GM04504 (cell line): ENCODE results near the gene SPDYE2.
"Not testable (repeated sequence)": the region's sequence is repeated elsewhere in the genome, so short reads cannot be mapped to it uniquely, and the experiment has no call there.

Experiments used
- DNase-seq: peaks from one replicate; pipeline ENCODE4 v3.0.0-alpha.2; 2012; ENCODE audit warnings: low read depth

Gene SPDYE2

DNA sequence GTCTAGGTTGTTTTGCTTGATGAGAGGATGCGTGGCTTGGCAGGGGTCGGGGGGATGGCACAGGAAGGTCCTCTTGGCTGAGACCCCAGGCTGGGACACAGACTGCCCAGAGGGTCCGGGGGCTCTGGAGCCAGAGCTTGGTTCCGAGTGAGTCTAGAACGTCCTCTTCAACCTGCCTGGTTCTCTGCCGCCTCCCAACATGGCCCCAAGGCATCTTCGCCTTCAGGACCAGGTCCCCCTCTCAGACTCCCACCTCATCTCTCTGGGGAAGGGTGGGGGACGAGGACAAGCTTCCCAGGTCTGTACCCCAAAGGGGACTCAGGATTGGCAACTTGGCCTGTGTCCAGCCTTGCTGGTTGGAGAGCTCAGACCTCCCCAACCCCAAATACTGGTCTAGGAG lies 8.9 kb upstream of the SPDYE2 start:
- not testable (repeated sequence) for DNase-seq

DNA sequence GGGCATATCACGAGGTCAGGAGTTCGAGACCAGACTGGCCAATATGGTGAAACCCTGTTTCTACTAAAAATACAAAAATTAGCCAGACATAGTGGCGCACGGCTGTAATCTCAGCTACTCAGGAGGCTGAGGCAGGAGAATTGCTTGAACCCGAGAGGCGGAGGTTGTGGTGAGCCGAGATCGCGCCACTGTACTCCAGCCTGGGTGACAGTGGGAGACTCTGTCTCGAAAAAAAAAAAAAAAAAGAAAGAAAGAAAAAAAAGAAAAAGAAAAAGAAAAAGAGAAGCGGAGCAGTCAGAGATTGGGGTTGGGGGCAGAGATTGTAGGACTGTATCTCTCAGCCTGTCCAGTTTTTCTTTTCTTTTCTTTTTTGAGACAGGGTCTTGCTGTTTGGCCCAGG lies 8.3 kb upstream of the SPDYE2 start:
- not testable (repeated sequence) for DNase-seq

DNA sequence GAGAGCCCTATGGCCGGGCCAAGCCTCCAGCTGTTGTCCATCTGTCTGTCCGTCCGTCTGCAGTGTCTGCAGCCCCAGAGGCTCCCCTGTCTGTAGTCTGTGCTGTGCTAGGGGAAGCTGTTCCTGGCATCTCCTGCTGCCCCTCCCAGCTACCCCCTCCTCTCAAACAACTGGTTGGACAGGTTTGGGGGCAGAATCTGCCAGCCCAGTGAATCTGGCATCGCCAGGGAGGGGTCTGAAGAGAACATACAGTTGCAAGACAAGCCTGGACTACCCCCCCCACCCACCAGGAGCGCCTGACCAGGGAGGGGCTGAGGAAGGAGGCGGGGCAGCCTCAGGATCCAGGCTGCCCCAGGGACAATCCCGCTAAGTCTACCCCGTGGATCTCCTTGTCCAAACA lies 7.4 kb upstream of the SPDYE2 start, which contains the start of gene UPK3BL2:
Gene UPK3BL2, minus strand, starts transcription at position 101 of the 400 bp plus-strand sequence. Its CDS starts 60 bp downstream, at position 41.
- not testable (repeated sequence) for DNase-seq

DNA sequence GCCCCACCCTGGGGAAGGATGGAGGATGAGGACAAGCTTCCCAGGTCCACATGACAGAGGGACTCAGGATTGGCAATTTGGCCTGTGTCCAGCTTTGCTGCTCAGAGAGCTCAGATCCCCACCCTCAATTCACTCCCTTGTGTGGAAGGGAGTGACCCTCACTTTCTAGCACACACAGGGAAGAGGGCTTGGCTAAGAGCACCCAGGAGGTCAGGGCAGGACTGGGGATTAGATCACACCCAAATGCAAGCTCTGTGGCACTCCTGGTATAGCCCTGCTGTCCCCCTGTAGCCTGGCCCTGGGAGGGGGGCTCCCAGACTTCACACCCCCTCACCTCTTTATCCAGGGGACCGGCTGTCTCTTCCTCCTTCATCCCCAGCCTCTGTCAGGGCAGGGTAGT lies 6.7 kb upstream of the SPDYE2 start:
- DNase-seq = not testable (repeated sequence)

DNA sequence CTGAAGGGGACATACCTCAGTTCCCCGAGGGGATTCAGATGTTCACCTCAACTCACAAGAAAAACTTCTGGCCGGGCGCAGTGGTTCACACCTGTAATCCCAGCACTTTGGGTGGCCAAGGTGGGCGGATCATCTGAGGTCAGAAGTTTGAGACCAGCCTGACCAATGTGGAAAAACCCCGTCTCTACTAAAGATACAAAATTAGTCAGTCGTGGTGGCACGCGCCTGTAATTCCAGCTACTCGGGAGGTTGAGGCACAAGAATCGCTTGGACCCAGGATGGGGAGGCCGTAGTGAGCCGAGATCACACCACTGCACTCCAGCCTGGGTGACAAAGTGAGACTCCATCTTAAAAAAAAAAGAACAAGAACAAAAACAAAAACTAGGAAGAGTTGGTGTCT lies 5.7 kb upstream of the SPDYE2 start:
- DNase-seq = not testable (repeated sequence)

DNA sequence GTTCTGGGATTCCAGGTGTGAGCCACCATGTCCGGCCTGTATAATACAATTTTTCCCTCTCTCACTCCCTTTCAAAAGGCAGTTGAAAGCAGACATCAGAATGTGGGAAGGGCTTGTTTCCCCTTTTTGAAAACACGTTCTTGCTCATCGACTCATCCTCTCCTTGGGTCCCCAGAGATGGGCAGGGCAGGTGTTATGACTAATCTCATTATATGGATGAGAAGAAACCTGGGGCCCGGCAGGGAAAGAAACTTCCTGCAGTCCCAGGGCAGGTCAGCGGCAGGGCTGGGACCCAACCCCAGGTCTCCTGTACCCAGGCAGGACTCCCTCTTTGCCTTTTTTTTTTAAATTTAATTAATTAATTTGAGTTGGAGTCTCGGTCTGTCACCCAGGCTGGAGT lies 4.7 kb upstream of the SPDYE2 start:
- DNase-seq = not testable (repeated sequence)

DNA sequence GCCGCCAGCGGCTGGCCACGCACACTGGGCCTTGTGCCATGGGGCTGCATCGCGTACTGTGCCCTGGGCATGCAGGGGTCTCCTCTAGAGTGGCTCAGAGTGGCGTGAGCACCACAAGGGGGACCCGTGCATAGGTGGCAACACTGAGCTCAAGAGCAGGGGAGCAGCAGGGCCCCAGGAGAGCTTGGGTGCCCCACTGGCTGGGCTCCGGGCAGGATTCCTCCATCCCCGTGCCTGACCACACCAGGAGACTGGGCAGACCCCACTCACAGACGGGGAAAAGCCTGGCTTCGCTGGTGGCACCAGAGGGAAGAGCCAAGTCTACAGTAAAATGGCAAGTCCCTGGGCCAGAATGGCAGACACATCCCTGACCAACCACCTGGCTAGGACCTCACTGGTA lies 17.6 kb downstream of the SPDYE2 start:
- not testable (repeated sequence) for DNase-seq

DNA sequence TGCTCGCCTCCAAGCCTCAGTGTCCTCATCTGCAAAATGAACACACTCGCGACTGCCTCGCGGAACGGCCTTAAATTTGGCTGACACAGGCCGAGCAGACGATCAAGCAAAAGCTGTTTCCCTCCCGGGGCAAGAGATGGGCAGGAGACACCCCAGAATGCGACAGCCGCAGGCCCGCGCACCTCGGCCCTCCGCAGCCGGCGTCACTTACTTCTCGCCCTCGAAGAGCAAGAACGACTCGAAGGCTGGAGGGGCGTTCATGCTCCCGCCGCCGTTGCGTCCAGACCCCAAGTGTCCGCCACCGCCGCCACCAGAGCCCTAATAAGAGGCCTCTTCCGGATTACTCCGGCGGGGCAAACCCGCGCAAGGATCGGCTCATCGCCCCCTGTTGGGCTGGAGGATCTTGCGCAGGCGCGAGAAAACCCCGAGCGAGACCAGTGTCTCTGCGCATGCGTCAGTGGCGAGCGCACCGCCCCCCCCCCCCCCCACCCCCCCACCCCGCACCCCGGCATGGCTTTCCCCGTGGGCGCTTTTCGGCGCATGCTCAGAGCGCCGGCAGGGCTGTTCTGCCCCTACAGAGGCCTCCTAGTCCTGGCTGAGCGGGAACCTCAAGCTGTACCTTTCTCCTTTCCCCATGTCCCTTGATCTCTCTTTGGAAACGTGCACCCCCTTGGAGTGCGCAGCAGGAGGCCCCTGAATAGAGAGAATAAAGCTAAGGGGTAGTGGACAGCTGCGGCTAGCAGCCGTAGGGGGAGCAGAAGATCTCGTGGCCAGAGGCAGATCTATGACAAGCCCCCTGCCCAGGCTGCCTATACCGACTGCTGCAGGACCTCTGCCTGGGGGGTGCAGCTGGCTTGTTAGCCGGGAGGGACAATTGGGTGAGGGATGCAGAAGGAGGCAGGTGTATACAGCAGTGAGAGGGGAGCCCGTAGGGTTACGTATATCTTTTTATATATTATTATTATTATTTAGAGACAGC lies 21.5 kb downstream of the SPDYE2 start, which contains the start of gene POLR2J3:
Gene POLR2J3, minus strand, starts transcription at position 323 of the 979 bp plus-strand sequence. Its CDS starts 62 bp downstream, at position 261.
- peak; percentile 77 for DNase-seq

DNA sequence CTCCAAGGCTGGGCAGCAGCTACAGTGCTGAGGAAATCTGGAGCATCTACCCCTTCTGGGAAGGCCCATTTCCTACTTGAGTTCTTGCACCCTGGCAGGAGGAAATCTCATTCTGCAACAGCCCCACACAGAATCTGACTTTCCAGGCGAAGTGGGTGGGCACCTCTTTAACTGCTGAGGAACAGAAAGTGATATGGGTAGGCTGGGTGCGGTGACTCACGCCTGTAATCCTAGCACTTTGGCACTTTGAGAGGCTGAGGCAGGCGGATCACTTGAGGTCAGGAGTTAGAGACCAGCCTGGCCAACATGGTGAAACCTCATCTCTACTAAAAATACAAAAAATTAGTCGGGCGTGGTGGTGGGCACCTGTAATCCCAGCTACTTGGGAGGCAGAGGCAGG lies 23.6 kb downstream of the SPDYE2 start:
- DNase-seq = not testable (repeated sequence)

DNA sequence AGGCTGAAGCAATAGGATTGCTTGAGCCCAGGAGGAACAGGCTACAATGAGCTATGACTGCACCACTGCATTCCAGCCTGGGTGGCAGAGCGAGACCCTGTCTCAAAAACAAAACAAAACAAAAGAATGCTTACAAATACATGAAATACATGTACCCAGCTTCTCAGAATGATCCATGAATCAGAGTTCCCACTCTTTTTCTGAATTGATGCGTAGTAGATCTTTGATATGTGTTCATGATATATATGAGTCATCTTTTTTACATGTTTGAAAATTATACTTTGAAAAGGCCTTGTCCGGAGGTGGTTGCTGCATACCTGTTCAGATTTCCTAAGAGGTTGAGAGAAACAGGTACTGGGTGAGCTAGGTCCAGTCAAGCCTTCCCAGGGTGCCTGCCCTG lies 25.3 kb downstream of the SPDYE2 start:
- not testable (repeated sequence) for DNase-seq

DNA sequence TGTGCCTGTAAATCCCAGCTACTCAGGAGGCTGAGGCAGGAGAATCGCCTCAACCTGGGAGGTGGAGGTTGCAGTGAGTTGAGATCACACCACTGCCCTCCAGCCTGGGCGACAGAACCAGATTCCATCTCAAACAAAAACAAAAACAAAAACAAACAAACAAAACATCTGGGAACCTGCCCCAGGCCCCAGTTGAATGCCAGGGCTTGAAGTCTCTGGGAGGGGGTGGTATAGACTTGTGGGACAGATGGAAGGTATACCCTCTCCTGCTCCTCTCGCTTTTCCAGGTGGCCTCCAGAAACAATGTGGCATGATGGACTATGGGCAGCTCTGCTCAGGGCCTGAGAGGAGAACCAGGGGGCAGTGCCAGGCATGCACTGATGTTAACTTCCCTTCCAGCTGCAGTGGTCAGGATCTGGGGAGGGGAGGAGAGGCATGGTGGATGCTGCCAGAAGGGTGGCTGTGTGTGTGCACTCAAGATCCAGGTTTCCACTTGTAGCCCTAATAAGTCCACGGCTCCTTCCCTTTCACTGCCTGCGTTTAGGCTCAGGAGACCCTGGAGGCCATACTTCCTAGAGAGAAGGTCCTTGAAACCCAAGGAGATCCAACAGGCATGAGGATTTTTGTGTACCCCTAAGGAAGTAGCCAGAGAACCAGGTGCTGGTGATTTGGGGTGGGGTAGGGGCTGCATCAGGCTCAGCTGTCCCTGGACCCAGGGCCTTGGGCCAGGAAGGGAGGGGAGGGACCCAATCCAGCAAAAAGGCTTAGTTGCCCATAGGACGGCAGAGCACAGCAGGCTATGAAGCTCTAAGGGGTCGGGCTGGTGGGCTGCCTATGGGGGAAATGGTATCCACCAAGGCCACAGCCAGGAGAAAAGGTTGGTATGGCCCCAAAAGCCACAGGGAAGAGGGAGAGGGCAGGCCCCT lies 26.6 kb downstream of the SPDYE2 start:
- DNase-seq = not testable (repeated sequence)

DNA sequence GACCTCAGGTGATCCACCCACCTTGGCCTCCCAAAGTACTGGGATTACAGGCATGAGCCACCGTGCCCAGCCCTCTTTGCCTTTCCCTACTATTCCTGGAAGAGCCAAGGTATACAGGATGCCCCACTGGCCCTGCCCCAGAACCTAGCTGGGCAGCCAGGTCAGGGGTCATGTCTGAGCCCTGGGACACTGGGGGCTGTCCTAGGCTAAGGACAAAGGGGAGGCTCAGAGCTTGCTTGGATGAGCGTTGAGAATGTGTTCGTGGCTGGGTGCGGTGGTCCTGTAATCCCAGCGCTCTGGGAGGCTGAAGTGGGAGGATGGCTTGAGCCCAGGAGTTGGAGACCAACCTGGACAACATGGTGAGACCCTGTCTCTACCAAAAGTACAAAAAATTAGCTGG lies 27.5 kb downstream of the SPDYE2 start:
- not testable (repeated sequence) for DNase-seq

DNA sequence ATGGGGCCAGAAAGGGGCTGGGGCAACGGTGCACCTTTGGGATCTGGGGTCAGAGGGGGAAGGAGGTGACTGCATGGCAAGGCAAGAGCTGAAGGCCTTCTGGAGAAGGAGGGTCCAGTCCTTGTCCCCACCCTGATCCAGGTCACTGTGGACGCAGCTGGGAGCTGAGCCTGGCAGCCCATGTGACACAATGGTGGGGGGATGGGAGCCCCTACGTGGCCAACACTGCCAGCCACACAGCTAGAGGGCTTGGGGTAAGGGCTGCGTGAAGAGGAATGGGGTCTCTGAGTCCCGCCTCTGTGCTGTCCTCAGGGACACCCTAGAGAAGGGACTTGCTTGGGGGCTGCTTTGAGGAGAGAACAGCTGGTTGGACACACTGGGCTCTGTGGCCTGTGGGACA lies 30.7 kb downstream of the SPDYE2 start:
- DNase-seq = not testable (repeated sequence)

DNA sequence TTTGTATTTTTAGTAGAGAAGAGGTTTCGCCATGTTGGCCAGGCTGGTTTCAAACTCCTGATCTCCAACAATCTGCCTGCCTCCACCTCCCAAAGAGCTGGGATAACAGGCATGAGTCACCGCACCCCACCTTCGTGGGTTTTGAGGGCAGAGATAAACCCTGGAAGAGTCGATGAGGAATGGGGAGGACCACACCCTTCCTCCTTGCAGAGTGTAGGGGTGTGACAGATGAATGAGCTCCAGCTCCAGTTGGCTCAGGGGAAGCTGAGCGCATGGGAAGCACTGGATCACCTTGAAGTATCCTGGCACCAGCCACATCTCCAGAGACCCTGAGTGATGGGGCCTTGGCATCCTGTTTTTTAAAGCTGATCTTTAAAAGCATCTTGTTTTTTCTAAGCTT lies 32.5 kb downstream of the SPDYE2 start:
- DNase-seq = not testable (repeated sequence)

DNA sequence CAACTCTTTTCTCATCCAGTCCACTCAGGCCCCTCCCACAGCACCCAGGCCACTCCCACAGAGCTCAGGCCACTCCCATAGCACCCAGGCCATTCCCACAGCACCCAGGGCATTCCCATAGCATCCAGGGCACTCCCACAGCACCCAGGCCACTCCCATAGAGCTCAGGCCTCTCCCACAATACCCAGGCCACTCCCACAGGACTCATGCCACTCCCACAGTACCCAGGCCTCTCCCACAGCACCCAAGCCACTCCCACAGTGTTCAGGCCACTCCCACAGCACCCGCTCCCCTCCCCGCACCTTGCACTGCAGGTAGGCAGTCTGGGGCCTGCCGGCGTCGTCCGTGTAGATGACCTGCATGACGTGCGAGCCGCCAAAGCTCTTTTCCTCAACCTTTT lies 38.8 kb downstream of the SPDYE2 start:
- DNase-seq = not testable (repeated sequence)

DNA sequence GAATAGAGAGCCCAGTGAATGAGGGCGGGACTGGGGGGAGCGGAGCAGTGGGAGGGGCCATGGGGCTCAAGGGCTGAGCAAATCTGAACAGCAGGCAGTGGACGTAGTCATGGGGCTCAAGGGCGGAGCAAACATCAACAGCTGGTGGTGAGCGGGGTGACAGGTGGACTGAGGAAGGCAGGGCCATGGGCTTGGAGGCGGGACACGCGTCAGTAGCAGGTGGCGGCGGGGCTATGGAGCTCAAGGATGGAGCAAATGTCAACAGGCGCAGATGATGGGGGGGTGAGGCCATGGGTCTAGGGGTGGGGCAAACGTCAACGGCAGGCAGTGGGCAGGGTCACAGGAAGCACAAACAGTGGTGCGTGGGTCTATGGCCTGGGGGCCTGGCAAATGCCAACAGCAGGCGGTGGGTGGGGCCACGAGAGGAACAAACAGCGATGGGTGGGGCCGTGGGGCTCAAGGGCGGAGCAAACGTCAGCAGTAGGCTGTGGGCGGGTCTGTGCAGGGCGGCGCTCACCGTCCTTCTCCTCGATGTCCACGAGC lies 41.5 kb downstream of the SPDYE2 start:
- DNase-seq = not testable (repeated sequence)

DNA sequence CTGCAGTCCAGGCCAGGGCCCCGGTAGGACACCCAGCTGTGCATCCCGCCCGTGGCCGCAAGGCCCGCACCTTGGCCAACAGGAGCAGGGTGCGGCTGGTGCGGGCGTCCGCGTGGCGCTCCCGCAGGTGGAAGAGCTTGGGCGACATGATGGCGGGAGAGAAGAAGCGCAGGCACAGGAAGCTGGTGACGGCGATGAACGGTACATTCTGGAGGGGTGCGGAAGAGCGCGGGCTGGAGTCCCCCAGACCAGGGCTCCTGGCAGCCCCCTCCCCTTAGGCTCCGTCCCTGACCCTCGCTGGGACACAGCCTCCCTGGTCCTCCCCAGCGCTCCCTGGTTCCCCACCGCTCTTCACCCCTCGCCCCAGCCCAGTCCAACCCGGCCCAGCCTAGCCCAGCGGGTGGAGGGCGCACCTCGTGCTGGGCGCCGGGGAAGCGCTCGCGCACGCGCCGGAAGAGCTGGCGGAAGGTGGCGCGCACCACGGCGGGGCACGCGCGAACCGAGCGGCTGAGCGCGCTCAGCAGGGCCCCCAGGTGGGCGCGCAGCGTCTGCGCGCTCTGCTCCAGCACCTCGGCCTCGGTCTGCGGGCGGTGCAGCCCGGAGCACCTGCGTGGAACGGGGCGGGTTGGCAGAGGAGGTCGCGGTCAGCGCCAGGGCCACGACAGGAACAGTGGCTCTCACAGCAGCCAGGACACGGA lies 42.8 kb downstream of the SPDYE2 start:
- DNase-seq = not testable (repeated sequence)

DNA sequence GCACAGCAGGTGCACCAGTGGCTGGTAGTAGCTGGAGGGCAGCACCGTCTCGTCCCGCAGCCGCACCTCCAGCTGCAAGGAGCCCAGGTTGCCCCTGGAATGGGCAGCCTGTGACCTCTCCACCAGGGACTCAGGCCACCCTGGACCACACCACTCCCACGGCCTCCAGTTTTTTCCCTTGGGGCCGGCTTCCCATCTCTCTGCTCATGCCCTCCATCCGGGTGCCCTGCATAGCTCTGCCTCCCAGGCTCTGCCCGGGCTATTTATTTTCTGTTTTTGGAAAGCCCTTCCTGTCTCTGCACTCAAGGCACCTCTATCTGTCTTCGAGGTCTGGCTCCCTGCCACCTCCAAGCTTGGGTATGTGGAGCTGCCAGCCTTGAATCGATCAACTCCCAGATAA lies 45.0 kb downstream of the SPDYE2 start:
- DNase-seq = not testable (repeated sequence)

DNA sequence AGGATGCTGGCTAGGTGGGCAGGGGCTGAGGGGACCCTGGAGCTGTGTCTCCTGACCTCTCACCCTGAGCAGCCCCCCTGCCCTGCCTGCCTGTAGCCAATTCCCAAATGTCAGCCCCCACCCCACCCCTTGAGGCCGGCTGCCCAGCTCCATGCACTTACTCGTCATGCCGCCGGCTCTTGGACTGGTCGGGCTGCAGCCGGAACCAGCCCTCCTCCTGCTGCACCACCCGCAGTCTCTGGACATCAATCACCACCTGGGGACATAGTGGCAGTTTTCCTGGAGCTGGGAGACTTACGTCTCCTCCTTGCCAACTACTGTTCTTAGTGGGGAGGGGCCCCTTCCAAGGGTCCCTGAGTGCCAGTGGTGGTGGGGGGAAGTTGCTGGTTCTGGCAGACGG lies 48.7 kb downstream of the SPDYE2 start:
- DNase-seq = not testable (repeated sequence)

DNA sequence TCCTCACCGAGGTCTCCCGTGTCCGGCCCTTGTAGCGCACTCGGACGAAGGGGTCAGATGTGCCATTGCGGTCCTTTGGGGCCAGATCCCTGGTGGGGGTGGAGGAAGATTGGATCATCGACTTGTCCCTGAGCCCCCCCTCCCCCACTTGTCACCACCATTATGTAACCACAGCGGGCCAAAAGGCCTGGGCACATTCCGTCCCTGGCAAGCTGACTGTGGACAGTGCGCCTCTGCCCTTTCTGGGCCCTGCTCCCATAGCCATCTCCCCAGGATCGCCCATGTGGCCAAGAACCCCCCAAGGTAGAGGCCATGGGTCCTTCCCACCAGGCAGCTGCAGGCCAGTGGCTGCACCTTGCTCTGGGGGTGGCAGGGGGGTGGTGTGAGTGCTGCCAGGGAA lies 51.3 kb downstream of the SPDYE2 start:
- not testable (repeated sequence) for DNase-seq
